ENCODE results near the gene LTO1.

GRCh38 chr11:69650081-69650831 is 24.9 kb downstream of the LTO1 start:
- no peak for TF ChIP-seq CTCF (IDR thresholded peaks at IDR 0.05)
- TF ChIP-seq POLR2A (IDR thresholded peaks at IDR 0.05): no peak
